GM18502 (cell line): ENCODE measurements around the gene GALNT1.

Experiments used
- ATAC-seq: cut with Tn5 transposase; IDR thresholded peaks from one replicate; pipeline ENCODE4 v1.9.1; 2021; ENCODE audit warnings: mild to moderate bottlenecking; ENCODE audit not compliant: unreplicated experiment, poor library complexity

Gene GALNT1

DNA sequence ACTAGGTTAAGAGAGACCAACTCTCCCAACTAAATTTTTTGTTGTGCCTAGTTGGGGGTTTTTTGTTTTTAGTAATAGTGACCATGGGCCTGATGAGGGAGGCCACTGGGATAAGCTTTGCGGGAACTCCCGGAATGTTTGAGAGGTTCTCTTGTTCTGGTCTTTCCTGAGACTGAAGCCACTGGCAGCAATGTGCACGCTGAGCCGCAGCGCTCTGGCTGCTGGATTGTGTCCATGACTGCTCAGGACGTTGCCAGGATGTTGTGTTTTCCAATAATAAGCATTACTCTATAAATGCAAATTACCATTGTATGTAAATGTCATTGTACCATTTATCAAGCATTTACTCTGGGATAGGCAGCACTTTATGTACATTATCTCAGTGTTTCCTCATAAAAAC lies 126.1 kb downstream of the GALNT1 start:
- no peak for ATAC-seq

- no peak for ATAC-seq
These were observed 129.0 kb downstream of the GALNT1 start for GRCh38 chr18:35710581-35710980.

DNA sequence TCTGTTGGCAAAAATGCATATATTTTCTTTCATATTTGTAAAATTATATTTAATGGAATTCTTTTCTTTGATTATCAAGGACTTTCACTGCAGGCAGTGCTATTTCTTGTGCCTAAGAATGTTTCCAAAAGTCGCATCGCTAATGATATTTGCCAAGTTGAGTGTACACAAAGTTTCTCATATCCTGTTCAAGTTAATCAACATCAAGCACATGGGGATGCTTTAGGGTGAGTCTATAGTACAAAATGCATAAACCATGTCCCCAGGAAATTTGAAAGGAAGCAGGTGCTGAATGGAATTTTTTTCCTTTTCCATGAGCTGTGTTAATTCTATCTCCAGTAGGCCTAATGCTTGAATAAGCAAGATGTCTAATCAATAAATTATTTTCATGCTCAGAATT lies 129.7 kb downstream of the GALNT1 start:
- ATAC-seq = no peak

DNA sequence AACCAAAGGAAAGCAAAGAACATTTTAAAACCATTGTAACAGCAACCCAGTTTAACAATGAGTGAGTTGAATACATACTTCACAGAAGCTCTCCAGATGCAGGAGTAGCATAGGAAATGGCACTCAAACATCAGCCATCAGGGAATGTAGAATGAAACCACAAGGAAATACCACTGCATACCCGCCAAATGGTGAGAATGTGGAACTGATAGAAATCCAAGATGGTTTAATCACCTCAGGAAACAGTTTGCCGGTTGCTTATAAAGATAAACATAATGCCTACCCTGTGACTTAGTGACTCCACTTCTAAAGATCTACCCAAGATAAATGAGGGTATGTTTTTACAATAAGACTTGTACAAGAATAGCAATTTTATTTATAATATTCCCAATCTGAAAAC lies 132.0 kb downstream of the GALNT1 start:
- ATAC-seq = no peak

DNA sequence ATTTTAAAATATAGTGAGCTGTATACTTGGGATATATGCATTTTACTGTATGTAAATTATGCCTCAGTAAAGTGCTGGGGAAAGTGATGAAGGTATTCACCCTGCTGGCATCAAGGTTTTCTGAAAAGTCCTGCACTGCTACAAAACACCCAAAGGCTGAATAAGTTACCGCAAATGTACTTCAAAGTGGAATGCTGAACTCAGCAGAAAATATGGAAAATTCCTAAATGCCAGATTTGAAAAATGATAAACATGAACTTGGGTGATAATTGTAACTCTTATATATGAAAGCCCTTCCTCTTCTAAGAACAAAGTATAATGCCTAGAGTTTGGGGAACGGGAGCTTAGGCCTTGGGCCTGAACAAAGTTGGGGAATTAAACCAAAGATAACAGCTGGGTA lies 133.0 kb downstream of the GALNT1 start:
- ATAC-seq = no peak

DNA sequence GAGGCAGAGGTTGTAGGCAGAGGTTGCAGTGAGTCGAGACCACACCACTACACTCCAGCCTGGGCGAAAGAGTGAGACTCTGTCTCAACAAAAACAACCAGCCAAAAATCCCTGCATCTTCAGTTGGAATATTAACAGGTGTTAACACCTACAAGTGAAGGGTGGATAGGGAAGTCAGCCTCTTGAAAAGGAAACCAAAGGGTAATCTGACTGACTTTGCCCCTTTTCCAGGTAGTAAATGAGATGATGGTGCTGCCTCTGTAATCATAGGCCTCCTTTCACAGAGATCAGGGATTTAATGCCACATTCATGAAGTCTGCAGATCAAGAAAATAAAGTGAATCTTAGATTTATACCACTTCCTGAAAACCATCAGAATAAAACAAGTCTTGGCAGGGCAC lies 133.6 kb downstream of the GALNT1 start:
- ATAC-seq = no peak

DNA sequence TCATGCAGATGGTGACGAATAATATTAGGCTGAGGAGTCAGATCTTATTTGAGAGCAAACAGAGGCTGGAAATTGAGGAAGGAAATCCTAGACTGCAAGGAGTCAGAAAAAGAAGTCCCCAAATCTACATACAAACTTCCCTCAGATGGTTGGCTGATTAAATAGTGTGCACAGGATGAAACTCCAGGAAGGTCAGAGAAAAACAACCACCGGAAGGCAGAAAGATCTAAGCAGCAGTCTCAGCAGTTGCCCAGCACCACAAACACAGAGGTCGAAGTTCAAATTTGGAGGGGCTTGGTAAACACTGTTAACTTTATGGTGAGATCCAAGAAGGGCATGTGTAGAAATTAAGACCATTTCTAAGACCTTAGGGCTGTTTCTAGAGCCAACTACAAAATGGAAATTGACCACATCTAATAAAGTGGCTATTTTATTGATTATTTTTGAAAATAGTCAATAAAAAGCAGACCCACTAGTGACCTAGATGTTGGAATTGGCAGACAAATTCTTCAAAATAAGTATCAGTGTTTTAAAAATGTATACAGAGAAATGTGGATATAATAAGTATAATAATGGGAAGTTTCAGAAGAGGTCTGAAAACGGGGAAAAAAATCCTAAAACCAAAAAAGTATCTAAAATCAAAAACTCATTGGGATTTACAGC lies 134.8 kb downstream of the GALNT1 start:
- no peak for ATAC-seq

- ATAC-seq = no peak
These were observed 135.6 kb downstream of the GALNT1 start for GRCh38 chr18:35717182-35717581.

GRCh38 chr18:35721431-35722081 lies 140.0 kb downstream of the GALNT1 start:
- ATAC-seq = no peak

DNA sequence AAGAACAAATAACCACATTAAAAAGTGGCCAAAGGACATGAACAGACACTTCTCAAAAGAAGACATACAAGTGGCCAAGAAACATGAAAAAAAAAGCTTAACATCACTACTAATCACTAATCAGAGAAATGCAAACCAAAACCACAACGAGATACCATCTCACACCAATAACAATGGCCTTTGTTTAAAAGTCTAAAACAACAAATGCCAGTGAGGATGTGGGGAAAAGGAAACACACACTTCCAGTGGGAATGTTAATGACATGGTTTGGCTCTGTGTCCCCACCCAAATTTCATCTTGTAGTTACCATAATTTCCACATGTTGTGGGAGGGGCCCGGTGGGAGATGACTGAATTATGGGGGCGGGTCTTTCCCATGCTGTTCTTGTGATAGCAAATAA lies 147.1 kb downstream of the GALNT1 start:
- ATAC-seq = no peak

GRCh38 chr18:35729991-35730668 lies 148.6 kb downstream of the GALNT1 start:
- no peak for ATAC-seq

DNA sequence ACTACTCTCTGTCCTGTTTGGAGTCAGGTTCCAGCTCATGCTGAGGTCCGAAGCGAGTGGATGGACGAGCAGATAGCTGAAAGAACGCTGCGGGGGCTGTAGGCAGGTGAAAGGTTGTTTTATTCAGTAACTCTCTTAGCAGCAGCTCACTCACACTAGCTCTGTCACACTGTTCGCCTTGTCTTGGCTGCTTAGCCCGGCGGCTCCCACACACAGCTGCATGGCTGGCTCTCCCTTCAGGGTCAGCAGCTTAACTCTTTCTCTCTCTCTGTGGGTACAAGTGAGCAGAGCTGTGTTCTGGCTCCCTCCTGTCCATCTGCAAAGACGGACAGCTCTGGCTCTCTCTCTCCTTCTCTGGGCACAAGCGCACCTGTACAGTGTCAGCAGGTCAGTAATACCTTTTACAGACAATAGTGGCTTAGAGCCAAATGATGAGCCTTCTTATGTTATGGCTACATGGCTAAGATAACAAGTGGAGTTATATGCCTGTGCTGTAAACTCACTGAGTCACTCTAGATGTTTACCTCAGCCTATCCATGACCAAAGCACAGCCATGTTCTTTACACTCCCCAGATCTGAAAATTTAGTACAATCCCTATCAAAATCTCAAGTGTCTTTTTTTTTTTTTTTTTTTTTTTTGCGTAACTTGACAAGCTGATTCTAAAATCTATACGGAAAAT lies 149.3 kb downstream of the GALNT1 start:
- no peak for ATAC-seq

DNA sequence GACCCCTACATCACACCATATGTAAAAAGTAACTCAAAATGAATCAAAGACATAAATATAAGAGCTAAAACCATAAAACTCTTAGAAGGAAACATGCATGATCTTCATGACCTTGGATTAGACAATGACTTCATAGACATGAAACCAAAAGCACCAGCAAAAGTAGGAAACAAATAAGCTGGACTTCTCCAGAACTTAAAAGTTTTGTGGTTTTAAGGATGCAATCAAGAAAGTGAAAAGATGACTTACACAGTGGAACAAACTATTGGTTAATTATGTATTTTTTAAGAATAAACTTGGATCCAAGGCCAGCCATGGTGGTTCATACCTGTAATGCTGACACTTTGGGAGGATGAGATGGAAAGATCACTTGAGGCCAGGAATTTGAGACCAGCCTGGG lies 150.2 kb downstream of the GALNT1 start:
- ATAC-seq = no peak

- ATAC-seq = no peak
These were observed 150.6 kb downstream of the GALNT1 start for GRCh38 chr18:35732162-35732561.

DNA sequence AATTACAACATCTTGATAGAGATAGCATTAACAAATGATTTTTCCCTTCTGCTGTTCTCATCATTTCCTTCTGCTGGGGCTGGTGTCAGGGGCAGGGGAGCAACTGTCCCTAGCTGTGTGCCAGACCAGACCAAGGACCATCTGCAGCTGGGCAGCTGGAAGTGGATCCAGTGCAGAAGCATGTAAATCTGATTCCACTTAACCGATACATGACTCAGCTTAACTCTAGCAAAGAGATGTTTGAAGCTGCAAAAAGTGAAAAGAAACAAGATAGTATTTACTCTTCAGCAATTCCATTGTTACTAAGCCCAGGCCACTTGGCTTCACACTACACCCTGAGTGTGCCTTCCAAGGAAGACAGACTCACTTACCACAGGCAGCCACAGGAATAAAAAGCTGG lies 151.1 kb downstream of the GALNT1 start:
- ATAC-seq = no peak

DNA sequence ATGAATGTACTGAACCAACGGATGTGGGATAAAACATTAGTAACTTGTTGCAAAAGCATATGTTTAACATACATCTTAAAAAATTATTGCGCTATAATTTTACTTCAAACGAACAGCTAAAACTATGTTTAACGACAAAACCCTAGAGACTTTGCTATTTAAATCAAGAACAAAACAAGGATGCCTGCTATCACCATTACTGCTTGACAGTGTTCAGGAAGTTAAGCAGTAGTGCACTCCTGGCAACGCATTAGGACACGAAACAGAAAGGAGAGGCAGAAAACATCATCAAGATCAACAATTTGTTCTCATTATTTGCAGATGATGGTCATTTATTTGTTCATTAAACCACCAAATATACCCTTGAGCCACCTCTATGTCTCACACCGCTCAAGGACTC lies 151.9 kb downstream of the GALNT1 start:
- ATAC-seq = no peak

GRCh38 chr18:35736696-35737095 lies 155.2 kb downstream of the GALNT1 start:
- no peak for ATAC-seq

DNA sequence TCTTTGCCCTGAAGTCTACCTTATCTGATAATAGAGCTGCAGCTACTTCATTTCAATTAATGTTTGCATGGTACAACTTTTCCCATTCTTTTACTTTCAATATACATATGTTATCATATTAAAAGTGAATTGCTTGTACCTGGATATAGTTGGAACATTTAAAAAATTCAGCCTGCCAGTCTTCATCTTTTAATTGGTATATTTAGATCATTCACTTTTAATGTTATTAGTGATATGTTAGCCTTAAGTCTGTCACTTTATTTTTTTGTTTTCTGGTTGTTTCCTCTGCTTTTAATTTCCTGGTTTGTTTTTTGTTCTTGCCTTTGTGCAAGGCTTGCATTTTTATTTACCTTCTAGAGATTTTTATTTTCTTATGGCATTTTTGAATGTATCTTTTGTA lies 158.2 kb downstream of the GALNT1 start:
- ATAC-seq = no peak

DNA sequence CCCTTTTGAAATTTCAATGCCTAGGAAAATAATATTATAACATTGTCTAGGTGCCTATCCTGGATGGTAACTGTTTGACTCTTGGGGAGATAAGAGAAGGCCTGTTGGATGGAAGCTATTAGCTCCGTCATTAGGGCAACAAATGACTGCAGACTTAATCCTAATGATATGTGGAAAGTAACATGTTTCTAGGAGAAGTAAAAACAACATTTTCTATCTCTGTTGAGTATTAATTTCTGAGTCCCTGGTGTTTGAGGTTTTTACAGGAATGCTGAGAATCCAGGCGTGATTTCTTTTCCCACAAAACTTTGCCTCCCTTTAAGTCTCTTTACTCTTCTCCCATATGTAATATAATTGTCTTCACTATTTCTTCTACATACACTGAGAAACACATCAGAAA lies 159.1 kb downstream of the GALNT1 start:
- no peak for ATAC-seq

DNA sequence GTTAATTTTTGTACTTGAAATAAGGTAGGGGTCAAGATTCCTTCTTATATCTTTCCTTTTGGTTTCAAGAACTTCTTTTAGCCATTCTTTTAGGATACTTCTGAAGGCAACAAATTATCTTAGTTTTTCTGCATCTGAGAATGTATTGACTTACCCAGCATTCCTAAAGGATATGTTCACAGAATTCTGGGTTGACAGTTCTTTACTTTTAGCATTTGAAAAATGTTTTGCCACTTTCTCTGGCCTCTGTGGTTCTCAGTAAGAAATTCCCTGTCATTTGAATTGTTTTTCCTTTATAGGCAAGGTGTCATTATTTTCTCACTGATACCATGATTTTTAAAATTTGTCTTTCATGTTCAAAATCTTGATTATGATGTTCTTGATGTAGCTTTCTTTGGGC lies 162.4 kb downstream of the GALNT1 start:
- no peak for ATAC-seq

DNA sequence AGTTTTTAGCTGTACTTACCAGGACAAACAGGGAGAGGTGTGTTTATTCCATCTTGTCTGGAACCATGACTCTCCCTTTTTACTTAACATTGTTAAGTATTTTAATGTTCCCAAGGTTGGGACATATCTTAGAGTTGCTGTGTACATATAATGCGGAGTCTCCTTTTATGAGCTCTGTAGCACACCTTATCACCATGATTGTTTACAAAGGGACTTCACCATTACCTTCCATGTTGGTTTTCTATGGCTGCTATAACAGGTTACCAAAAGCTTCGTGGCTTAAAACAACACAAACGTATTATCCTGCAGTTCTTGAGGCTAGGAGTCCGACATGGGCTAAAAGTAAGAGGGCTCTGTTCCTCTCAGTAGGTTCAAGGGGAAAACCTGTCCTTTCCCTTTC lies 164.3 kb downstream of the GALNT1 start:
- ATAC-seq = no peak
